ENCODE data around the gene ASAH2. TPM values are rescaled to one million over a fixed set of nuclear protein-coding genes. Genes with fewer than 3 reads are reported as not detected.
"Not testable (repeated sequence)": the region's sequence is repeated elsewhere in the genome, so short reads cannot be mapped to it uniquely, and the experiment has no call there.

The ASAH2 gene
- polyA plus RNA-seq, 1 donor from 2014 or later: 4.3 TPM

- Histone ChIP-seq H3K9me2 (ENCODE audit: insufficient read depth, low read length) (no peaks in the 10 kb centered on the region), H2AFZ (ENCODE audit: low read depth, low read length) (no peak overlapping the region), H3K27ac (ENCODE audit: low read length) (no peak overlapping the region), H3F3A (ENCODE audit: insufficient read depth, low read length, poor library complexity, severe bottlenecking) (no peaks in the 10 kb centered on the region), H3K36me3 (ENCODE audit: insufficient read depth, low read length) (no peaks in the 10 kb centered on the region), H4K20me1 (ENCODE audit: insufficient read depth) (no peaks in the 10 kb centered on the region), H3K9me3 (ENCODE audit: low read length) (no peaks in the 10 kb centered on the region), H3K9ac (ENCODE audit: low read length) (no peak overlapping the region), H3K79me2 (replicated peaks; ENCODE audit: insufficient read depth, low read length) (no peaks in the 10 kb centered on the region), H3K27me3 (ENCODE audit: insufficient read depth, low read depth, low read length) (no peaks in the 10 kb centered on the region), H3K4me3 (ENCODE audit: low read length) (no peak overlapping the region), H3K4me2 (ENCODE audit: low read length) (no peak overlapping the region)
- TF ChIP-seq EZH2 (IDR thresholded peaks at IDR 0.05; ENCODE audit: borderline replicate concordance, insufficient read depth, low read length, poor library complexity, severe bottlenecking): no peak
- no peak for TF ChIP-seq EP300 (conservative IDR thresholded peaks at IDR 0.05; ENCODE audit: poor library complexity, severe bottlenecking)
- TF ChIP-seq POLR2AphosphoS5 (IDR thresholded peaks at IDR 0.05): no peak
- TF ChIP-seq TAF1 (IDR thresholded peaks at IDR 0.05; ENCODE audit: low read depth): no peak
- TF ChIP-seq, protein P1, sequence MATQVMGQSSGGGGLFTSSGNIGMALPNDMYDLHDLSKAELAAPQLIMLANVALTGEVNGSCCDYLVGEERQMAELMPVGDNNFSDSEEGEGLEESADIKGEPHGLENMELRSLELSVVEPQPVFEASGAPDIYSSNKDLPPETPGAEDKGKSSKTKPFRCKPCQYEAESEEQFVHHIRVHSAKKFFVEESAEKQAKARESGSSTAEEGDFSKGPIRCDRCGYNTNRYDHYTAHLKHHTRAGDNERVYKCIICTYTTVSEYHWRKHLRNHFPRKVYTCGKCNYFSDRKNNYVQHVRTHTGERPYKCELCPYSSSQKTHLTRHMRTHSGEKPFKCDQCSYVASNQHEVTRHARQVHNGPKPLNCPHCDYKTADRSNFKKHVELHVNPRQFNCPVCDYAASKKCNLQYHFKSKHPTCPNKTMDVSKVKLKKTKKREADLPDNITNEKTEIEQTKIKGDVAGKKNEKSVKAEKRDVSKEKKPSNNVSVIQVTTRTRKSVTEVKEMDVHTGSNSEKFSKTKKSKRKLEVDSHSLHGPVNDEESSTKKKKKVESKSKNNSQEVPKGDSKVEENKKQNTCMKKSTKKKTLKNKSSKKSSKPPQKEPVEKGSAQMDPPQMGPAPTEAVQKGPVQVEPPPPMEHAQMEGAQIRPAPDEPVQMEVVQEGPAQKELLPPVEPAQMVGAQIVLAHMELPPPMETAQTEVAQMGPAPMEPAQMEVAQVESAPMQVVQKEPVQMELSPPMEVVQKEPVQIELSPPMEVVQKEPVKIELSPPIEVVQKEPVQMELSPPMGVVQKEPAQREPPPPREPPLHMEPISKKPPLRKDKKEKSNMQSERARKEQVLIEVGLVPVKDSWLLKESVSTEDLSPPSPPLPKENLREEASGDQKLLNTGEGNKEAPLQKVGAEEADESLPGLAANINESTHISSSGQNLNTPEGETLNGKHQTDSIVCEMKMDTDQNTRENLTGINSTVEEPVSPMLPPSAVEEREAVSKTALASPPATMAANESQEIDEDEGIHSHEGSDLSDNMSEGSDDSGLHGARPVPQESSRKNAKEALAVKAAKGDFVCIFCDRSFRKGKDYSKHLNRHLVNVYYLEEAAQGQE (IDR thresholded peaks at IDR 0.05; ENCODE audit: borderline replicate concordance): no peak
- TF ChIP-seq CTCF (IDR thresholded peaks at IDR 0.05; ENCODE audit: poor library complexity, severe bottlenecking): no peak
- TF ChIP-seq RAD21 (conservative IDR thresholded peaks at IDR 0.05): no peak
- no peak for TF ChIP-seq MXI1 (conservative IDR thresholded peaks at IDR 0.05; ENCODE audit: poor library complexity, severe bottlenecking)
- no peak for TF ChIP-seq SMC3 (conservative IDR thresholded peaks at IDR 0.05; ENCODE audit: poor library complexity)
These were observed 7.1 kb downstream of the ASAH2 start for GRCh38 chr10:50244201-50244600.

DNA sequence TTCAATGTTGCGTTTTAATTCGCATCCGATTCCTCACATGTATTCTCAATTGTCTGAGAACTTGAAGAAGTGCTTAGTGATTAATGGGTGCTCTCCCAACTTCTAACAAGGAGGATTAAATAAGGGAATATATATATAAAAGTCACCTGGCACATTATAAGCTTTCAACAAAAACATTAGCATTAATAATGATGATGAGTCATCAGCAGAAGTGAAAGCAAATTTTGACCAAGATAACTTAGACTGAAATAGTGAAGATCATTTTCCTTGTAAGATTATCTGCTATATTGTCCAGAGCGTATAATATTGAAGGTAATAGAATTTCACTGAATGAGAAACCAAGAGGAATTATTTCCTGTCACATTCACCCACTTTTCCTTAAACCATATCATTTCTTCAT is 8.5 kb downstream of the ASAH2 start:
- H3K36me3 ChIP-seq (ENCODE audit: insufficient read depth, low read length): no peaks in the 10 kb centered on the region
- H3K4me3 ChIP-seq (ENCODE audit: low read length): no peak overlapping the region
- TF ChIP-seq CTCF (IDR thresholded peaks at IDR 0.05; ENCODE audit: poor library complexity, severe bottlenecking): no peak
- TF ChIP-seq MXI1 (conservative IDR thresholded peaks at IDR 0.05; ENCODE audit: poor library complexity, severe bottlenecking): no peak
- TF ChIP-seq TAF1 (IDR thresholded peaks at IDR 0.05; ENCODE audit: low read depth): no peak
- TF ChIP-seq POLR2AphosphoS5 (IDR thresholded peaks at IDR 0.05): no peak
- no peak for TF ChIP-seq EP300 (conservative IDR thresholded peaks at IDR 0.05; ENCODE audit: poor library complexity, severe bottlenecking)
- no peak for TF ChIP-seq EZH2 (IDR thresholded peaks at IDR 0.05; ENCODE audit: borderline replicate concordance, insufficient read depth, low read length, poor library complexity, severe bottlenecking)
- TF ChIP-seq RAD21 (conservative IDR thresholded peaks at IDR 0.05): no peak
- no peak for TF ChIP-seq SMC3 (conservative IDR thresholded peaks at IDR 0.05; ENCODE audit: poor library complexity)
- TF ChIP-seq, protein P1 (IDR thresholded peaks at IDR 0.05; ENCODE audit: borderline replicate concordance): no peak
- no peak overlapping the region for H2AFZ ChIP-seq (ENCODE audit: low read depth, low read length)
- no peaks in the 10 kb centered on the region for H3K9me3 ChIP-seq (ENCODE audit: low read length)
- H3F3A ChIP-seq (ENCODE audit: insufficient read depth, low read length, poor library complexity, severe bottlenecking): no peaks in the 10 kb centered on the region
- H3K9ac ChIP-seq (ENCODE audit: low read length): no peak overlapping the region
- H3K79me2 ChIP-seq (replicated peaks; ENCODE audit: insufficient read depth, low read length): no peaks in the 10 kb centered on the region
- H3K27ac ChIP-seq (ENCODE audit: low read length): no peak overlapping the region
- H4K20me1 ChIP-seq (ENCODE audit: insufficient read depth): no peaks in the 10 kb centered on the region
- H3K27me3 ChIP-seq (ENCODE audit: insufficient read depth, low read depth, low read length): no peaks in the 10 kb centered on the region
- no peaks in the 10 kb centered on the region for H3K9me2 ChIP-seq (ENCODE audit: insufficient read depth, low read length)
- no peak overlapping the region for H3K4me2 ChIP-seq (ENCODE audit: low read length)

DNA sequence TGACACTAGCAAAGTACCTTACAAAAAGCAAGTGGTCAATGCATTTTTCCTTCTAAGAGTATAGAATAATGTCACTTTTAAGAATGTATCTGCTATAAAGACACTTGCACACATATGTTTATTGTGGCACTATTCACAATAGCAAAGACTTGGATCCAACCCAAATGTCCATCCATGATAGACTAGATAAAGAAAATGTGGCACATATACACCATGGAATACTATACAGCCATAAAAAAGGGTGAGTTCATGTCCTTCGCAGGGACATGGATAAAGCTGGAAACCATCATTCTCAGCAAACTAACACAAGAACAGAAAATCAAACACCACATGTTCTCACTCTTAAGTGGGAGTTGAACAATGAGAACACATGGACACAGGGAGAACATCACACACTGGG is 9.8 kb downstream of the ASAH2 start:
- not testable (repeated sequence) for H3K36me3 ChIP-seq (ENCODE audit: insufficient read depth, low read length); H3K9me3 ChIP-seq (ENCODE audit: low read length); H3K9me2 ChIP-seq (ENCODE audit: insufficient read depth, low read length); H3K27me3 ChIP-seq (ENCODE audit: insufficient read depth, low read depth, low read length); H3K27ac ChIP-seq (ENCODE audit: low read length); H3K4me3 ChIP-seq (ENCODE audit: low read length); H3F3A ChIP-seq (ENCODE audit: insufficient read depth, low read length, poor library complexity, severe bottlenecking); H3K4me2 ChIP-seq (ENCODE audit: low read length); H3K79me2 ChIP-seq (replicated peaks; ENCODE audit: insufficient read depth, low read length); H3K9ac ChIP-seq (ENCODE audit: low read length); H4K20me1 ChIP-seq (ENCODE audit: insufficient read depth); H2AFZ ChIP-seq (ENCODE audit: low read depth, low read length)

All from neural cell (in vitro differentiated cells).